Left hindlimb (tissue), 1 donor: ENCODE results near the gene LMOD3.
A peak's percentile ranks its signal among the peaks of the same experiment; 100 is the strongest.

Source experiments
- DNase-seq: peaks from one replicate; pipeline ENCODE4 v3.0.0-alpha.2; 2018

LMOD3 gene

GRCh38 chr3:69090021-69090420, 32.4 kb downstream of the LMOD3 start:
- DNase-seq = no peak

GRCh38 chr3:69088063-69088462, 34.3 kb downstream of the LMOD3 start:
- no peak for DNase-seq

GRCh38 chr3:69087030-69087791, 35.2 kb downstream of the LMOD3 start:
- no peak for DNase-seq

DNA sequence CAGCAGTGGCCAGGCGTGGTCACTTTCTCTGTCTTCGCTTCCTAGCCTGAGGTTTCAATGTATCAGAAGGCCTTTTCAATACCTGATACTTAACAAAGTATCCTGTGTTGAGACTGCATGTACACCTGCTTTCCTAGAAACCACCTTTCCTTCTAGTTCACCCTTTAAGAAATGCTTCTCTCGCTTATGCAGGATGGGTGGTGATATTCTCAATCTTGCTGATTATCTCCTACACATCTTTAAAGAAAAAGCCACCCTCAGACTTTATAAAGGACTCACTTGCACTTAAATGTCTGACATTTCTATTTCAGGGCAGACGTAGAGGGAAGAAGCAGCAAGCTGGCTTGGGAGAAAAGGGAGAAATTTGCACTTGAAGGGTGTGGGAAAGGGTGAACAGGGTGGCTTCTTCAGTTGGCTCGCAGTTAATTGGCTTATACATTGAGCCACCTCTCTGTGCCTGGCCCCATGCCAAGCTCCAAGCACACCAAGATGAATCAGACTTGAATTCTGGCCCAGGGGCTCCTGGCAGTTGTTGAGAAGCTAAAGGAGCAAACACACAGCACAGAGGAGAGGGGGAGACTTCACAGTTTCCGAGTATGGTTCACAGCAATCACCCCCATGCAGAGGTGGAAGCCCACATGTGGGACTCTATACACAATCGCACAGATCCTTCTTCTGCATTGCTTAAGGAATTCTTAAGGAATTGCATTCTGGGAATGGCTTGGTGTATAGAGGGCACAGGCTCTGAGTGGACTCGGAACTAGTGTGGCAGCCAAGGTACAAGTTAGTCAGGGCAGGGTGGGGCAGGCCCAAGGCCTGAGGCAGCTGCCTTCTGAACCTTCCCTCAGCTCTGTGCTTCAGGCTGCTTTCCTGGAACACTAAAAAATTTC, 36.3 kb downstream of the LMOD3 start:
- DNase-seq = peak; percentile 81

DNA sequence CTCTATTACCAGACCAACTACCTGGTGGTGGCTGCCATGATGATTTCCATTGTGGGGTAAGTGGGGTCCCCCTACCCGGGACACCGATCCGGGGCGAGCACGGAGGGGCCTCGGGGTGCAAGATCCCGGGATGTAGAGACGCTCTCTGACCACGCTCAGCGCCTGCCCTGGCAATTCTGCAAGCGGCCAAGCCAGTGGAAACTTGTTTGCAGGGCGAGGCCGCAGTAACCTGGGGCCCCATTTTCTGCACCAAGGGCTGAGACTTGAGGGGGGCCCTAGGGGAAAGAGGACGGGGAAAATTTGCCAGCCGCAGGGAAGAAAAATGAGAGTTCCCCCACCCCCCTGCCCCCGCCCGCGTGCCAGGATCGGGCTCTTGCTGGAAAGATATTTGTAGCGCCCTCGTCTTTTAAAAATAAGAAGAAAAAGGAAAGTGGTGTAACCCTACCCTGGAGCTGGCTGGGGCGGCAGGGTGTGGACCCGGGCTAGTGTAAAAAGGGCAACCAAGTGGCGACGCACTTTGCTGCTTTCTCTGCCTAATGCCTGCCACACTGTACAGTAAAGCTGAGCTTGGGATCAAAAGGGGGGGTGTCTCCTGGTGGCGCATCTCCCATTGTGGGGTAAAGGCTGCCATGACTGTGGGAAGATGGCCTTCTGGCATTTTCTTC, 37.1 kb downstream of the LMOD3 start:
- peak; percentile 49 for DNase-seq

DNA sequence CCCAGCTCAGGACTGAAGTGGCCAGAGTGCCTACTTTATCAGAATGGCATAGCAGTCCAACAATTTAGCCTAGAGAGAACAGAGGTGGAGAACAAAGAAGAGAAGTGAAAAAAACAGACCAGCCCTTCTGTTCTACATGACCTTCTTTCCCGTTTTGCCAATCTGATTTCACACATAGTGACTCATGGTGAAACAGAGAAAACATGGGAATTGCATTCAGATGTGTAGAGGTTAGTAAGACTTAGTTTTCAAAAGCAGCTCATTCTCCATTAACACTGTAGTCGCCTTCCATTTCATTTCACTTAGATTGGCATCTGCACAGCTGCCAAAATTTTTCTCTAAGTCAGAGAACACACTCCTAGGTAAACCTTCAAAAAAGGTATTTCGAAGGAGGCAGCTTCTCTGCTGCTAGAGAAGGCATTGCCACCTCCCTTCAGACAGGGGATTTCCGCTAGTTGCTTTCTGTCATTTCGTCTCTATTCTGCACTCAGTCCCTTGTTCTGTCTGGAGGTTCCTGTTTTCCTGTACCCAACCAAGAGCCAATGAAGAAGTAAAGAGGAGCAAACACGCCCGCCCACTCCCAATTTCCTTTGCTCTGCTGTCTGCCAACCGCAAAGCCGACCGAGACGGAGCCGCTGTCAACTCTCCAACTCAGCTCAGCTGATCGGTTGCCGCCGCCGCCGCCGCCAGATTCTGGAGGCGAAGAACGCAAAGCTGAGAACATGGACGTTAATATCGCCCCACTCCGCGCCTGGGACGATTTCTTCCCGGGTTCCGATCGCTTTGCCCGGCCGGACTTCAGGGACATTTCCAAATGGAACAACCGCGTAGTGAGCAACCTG, 37.8 kb downstream of the LMOD3 start, which contains the start of gene ARL6IP5:
Gene ARL6IP5, plus strand, starts transcription at position 612 of the 842 bp plus-strand sequence. Its CDS starts 111 bp downstream, at position 723.
- peak; percentile 95 for DNase-seq

- DNase-seq = no peak
Measured at GRCh38 chr3:69082805-69083204, 39.6 kb downstream of the LMOD3 start.

GRCh38 chr3:69082361-69082760, 40.0 kb downstream of the LMOD3 start:
- no peak for DNase-seq

- no peak for DNase-seq
Measured at GRCh38 chr3:69081583-69082262, 40.7 kb downstream of the LMOD3 start.

GRCh38 chr3:69080233-69080920, 42.0 kb downstream of the LMOD3 start, which contains the start of gene UBA3:
UBA3 (minus strand) TSS chr3:69080365; CDS start chr3:69080353, 12 bp downstream.
- DNase-seq = peak; percentile 94

DNA sequence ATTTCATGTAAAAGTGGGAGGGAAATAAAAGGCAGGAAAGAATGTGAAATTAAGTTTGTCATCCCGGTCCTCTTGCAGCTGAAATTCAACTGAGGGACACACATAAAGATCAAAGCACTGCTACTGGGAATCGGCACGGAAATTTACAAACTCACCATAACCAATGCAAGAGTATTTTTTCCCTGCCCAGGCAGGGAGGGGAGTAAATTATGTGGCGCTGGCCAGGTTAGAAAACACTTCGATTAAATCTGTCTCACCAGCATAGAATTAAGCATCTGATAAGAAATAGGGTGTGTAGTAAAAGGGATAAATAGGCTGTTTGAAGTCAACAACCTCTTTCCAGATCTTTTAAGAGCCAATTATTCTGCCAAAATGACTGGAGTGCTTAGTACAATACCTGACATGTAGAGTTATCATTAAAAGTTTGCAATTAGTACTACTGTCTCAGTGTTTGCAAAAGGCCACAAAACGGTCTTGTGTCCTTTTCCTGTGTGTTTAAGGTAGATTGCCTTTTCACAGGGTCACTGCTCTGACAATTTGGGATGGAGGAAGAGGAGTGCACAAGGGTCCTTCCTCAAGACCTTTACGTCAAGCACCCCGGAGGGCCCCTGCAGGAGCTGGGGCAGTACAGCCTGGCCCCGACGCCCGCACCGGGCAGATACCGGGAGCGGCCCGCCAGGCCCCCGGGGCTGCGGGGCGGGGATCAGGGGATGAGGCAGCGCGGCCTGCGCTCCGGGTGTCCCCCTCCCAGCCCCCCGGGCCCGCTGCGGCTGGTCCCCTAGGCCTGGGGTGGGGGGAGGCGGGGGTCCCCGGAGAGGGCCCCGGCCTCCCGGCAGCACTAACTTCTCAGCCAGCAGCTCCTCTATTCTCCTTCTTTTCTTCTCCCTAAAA, 42.9 kb downstream of the LMOD3 start:
- peak; percentile 59 for DNase-seq

DNA sequence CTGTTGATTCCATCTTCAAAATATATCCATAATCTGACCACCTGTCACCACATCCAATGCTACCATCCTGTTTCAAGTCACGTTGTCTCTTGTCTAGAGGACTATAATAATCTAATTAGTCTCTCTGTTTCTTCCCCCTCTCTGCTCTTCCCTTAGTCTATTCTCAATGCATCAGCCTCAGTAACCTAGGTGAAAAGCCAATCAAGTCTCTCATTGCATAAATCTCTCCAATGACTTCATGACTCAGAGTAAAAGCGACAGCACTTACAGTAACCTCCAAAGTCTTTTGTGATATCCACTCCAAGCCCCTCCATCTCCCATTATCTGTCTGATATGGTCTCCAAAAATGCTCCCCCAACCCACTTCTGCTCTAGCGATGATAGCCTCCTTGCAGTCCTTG, 49.5 kb downstream of the LMOD3 start:
- no peak for DNase-seq

- no peak for DNase-seq
Measured at GRCh38 chr3:69066121-69066520, 56.3 kb downstream of the LMOD3 start.

GRCh38 chr3:69065318-69065964, 57.0 kb downstream of the LMOD3 start:
- no peak for DNase-seq

DNA sequence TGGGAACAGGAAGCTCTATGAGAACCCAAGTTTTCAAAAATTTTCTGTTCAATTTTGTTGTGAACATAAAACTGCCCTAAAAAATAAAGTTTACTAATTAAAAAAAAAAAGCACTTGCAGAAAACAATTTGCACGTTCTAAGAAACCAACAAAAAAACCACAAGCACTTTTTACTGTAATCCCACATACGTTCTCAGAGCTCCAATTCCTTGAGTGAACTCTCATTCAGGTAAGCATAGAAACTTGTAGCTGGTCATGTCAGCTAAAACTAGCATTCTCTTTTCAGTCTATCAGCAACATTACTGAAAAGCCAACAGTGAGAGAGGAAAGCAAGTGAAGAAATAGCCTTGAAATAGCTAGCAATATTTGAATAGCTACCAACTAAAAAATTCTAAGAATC, 58.8 kb downstream of the LMOD3 start:
- DNase-seq = no peak

GRCh38 chr3:69059688-69060087, 62.7 kb downstream of the LMOD3 start:
- DNase-seq = no peak

DNA sequence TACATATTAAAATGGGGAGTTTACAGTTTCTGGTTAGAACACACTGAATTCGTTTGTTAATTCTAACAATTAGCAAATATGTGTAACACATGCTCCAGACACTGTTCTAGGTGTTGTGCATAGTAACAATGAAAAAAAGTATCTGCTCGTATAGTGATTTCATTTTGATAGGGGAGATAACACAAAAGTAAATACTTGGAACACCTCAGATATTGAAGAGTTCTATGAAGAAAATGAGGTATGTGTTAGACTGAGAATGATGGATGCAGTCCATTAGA, 63.5 kb downstream of the LMOD3 start:
- no peak for DNase-seq

- DNase-seq = no peak
Measured at GRCh38 chr3:69058180-69058946, 64.0 kb downstream of the LMOD3 start.
